Testis (tissue), 2 donors: ENCODE measurements around the gene WFDC10A.

Experiments
- CTCF ChIP-seq, 3 experiments: fragments of 450-650 bp in 2 of 3; fragments of 200-600 bp in 1 of 3; sonication (generic) in 1 of 3; IDR thresholded peaks; one replicate each; pipeline ENCODE4 v1.5.1; 2016 to 2019; ENCODE audit warnings: antibody characterized with exemption in 3 of 3, mild to moderate bottlenecking in 2 of 3, moderate library complexity in 1 of 3
- POLR2A ChIP-seq: fragments of 450-650 bp; IDR thresholded peaks from one replicate; pipeline ENCODE4 v1.6.1; 2017; ENCODE audit warnings: antibody characterized with exemption, mild to moderate bottlenecking, moderate library complexity

- TF ChIP-seq CTCF (IDR thresholded peaks at IDR 0.05): no peak
- no peak for TF ChIP-seq POLR2A
Observed at GRCh38 chr20:45595235-45595634, 34.3 kb upstream of the WFDC10A start.
